Measurements from ENCODE around the gene KCTD13.
"Not testable (repeated sequence)": the region's sequence is repeated elsewhere in the genome, so short reads cannot be mapped to it uniquely, and the experiment has no call there.

KCTD13 gene

GRCh38 chr16:29943846-29944799, 18.1 kb upstream of the KCTD13 start:
- no peak for DNase-seq (ENCODE audit: low read depth, low spot score)

- DNase-seq (ENCODE audit: low read depth, low spot score), result no peak
Observed at GRCh38 chr16:29940656-29941055, 14.6 kb upstream of the KCTD13 start.

DNA sequence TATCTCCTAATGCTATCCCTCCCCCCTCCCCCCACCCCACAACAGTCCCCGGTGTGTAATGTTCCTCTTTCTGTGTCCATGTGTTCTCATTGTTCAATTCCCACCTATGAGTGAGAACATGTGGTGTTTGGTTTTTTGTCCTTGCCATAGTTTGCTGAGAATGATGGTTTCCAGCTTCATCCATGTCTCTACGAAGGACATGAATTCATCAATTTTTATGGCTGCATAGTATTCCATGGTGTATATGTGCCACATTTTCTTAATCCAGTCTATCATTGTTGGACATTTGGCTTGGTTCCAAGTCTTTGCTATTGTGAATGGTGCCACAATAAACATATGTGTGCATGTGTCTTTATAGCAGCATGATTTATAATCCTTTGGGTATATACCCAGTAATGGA, 5.7 kb upstream of the KCTD13 start:
- DNase-seq (ENCODE audit: low read depth, low spot score), result not testable (repeated sequence)

DNA sequence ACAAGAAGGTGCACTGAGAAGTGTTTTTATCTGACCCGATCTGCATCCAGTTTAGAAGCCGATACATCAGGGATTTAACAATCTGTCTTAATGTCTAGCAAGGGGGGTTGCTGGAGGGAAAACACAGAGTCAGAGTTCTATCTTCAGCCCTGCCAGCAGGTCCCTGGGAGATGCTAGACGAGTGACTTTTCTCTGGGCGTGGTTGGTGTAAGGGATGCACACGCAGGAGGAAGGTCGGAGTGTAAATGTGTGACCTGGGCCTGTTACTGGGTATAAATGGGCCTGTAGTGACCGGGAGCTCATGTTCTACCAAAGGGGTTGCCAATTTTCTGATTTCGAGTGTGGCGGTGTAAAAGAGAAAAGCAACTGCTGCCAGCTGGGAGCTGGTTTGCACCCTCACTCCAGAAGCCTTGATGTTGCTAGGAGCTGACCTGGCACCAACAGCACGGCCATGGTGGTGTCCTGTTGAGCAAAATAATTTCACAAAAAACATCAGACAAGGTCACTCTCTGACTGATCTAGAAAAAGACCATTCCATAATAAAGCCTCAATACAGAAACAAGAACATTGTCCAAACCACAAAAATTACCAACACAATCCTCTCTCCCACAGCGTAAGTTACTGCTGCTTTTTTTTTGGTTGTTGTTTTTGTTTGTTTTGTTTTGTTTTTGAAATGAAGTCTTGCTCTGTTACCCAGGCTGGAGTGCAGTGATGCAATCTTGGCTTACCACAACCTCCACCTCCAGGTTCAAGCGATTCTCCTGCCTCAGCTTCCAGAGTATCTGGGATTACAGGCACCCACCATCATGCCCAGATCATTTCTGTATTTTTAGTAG, 1.3 kb upstream of the KCTD13 start:
- no peak for DNase-seq (ENCODE audit: low read depth, low spot score)

- DNase-seq (ENCODE audit: low read depth, low spot score), result no peak
Observed at GRCh38 chr16:29926711-29927052, 656 bp upstream of the KCTD13 start.

DNA sequence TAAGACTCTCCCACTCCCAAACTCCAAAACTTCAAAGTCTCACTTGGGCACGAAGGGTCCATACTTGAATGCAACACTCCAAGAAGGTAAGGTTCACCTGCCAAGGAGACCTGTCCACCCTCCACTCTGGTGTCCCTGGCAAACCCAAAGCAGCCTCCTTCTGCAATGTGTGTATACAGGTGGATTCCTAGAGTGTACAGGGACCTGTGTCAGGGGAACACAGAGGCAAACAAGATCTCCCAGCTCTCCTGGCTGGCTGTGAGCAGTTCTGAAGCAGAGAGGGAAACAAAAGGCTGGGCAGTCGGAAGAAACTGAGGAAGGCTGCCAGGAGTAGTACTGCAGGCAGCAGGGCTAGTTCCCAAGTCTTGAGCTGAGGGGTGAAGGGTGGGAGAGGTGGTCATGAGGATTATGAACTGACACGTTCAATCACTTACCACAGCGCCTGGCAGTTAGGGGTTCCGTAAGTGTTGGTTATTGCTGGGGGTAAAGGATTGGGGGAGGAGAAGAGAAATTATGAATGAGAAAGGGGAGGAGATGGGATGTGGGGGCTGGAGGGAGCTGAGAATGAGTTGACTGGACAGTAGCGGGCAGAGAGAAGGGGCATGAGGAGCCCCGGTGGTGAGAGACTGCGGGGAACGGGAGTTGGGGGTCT, 795 bp downstream of the KCTD13 start:
- DNase-seq (ENCODE audit: low read depth, low spot score), result no peak

GRCh38 chr16:29922986-29923501, 3.0 kb downstream of the KCTD13 start:
- DNase-seq (ENCODE audit: low read depth, low spot score), result no peak

GRCh38 chr16:29922326-29922725, 3.7 kb downstream of the KCTD13 start:
- no peak for DNase-seq (ENCODE audit: low read depth, low spot score)

GRCh38 chr16:29921034-29921385, 5.0 kb downstream of the KCTD13 start:
- no peak for DNase-seq (ENCODE audit: low read depth, low spot score)

- DNase-seq (ENCODE audit: low read depth, low spot score), result no peak
Observed at GRCh38 chr16:29920288-29921033, 5.6 kb downstream of the KCTD13 start.

- DNase-seq (ENCODE audit: low read depth, low spot score), result no peak
Observed at GRCh38 chr16:29916979-29917378, 9.0 kb downstream of the KCTD13 start.

GRCh38 chr16:29915590-29916247, 10.3 kb downstream of the KCTD13 start:
- DNase-seq (ENCODE audit: low read depth, low spot score), result no peak

GRCh38 chr16:29913514-29913913, 12.5 kb downstream of the KCTD13 start:
- no peak for DNase-seq (ENCODE audit: low read depth, low spot score)

GRCh38 chr16:29912087-29912486, 13.9 kb downstream of the KCTD13 start:
- DNase-seq (ENCODE audit: low read depth, low spot score), result no peak

- no peak for DNase-seq (ENCODE audit: low read depth, low spot score)
Observed at GRCh38 chr16:29911676-29912010, 14.4 kb downstream of the KCTD13 start.

DNA sequence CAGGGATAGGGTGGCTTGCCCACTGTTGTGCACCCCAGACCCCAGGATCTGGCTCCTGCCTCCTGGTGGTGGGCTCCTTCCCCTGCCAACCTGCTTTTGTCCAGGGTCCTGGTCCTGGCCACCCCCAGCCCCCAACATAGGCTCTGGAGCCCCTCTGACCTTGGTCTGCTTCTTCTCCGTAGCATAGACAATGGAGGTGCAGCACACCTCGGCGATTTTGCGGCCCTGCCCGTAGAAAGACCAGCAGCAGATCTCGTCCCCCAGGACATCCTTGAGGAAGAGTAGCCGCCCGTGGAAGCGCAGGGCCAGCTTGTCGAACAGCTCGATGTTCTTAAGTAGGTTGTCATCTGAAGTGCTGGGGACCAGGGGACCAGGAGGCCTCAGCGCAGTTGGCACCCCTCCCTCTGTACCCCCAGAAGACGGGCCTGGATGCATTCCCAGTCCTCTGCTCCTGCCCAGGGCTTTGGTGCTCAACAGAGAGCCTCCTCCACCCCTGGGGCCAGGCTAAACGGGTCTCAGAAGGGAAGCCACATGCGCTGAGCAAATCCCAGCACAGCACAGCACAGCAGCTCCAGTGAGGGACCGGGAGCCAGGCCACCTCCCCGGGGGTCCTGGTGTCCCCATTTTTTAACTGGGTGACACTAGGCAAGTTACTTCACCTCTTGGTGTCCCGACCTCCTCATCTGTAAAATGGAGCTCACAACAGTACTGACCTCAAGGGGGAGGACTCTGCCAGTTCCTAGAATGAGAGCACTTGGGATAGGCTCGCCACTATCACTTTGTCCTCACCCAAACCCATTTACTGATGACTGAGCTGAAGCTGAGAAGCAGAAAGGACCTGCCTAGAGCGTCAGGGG, 15.0 kb downstream of the KCTD13 start:
- DNase-seq (ENCODE audit: low read depth, low spot score), result no peak

GRCh38 chr16:29909851-29910250, 16.2 kb downstream of the KCTD13 start:
- not testable (repeated sequence) for DNase-seq (ENCODE audit: low read depth, low spot score)

DNA sequence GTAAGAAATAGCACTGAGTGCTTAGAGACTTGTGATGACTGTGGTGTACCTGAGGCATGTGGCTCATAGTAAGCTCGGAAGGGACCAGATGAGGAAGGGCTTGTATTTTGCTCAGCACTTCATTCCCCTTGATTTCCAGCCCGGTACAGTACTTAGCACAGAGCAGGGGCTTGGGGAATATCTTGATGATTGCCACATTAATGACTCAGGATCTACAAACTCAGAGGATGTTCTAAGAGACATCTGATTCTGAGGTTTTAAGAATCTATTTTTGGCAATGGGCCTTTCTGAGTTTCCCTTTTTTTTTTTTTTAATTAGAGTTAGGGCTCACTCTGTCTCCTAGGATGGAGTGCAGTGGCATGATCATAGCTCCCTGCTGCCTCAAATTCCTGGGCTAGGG, 16.6 kb downstream of the KCTD13 start:
- DNase-seq (ENCODE audit: low read depth, low spot score), result no peak

- no peak for DNase-seq (ENCODE audit: low read depth, low spot score)
Observed at GRCh38 chr16:29908719-29909220, 17.3 kb downstream of the KCTD13 start.

GRCh38 chr16:29907973-29908372, 18.1 kb downstream of the KCTD13 start:
- DNase-seq (ENCODE audit: low read depth, low spot score), result no peak

All from activated naive CD8-positive, alpha-beta T cell treated with anti-CD3 and anti-CD28 coated beads, Interleukin-2, amount 50 U/mL, for 16 hours (primary cell).